ENCODE data around the gene LIM2.
A peak's percentile ranks its signal among the peaks of the same experiment; 100 is the strongest.

LIM2 gene

GRCh38 chr19:51364200-51365106 is 23.3 kb downstream of the LIM2 start:
- H3K4me3 Mint-ChIP-seq, result peak overlapping the region; percentile 80
- peak overlapping the region; percentile 98 for H3K27ac Mint-ChIP-seq
- H3K9me3 Mint-ChIP-seq, result no peaks in the 10 kb centered on the region
- H3K27me3 Mint-ChIP-seq, result no peaks in the 10 kb centered on the region
- H3K4me1 Mint-ChIP-seq (ENCODE audit: low read depth), result peaks cover 75% of the 10 kb centered on the region
- H3K36me3 Mint-ChIP-seq (ENCODE audit: low read depth), result peaks cover 28% of the 10 kb centered on the region

GRCh38 chr19:51361239-51361638 is 26.5 kb downstream of the LIM2 start:
- Mint-ChIP-seq H3K36me3 (ENCODE audit: low read depth) (peaks cover 20% of the 10 kb centered on the region), H3K27ac (no peak overlapping the region), H3K9me3 (peaks cover under 1% of the 10 kb centered on the region), H3K27me3 (no peaks in the 10 kb centered on the region), H3K4me1 (ENCODE audit: low read depth) (peaks cover 69% of the 10 kb centered on the region), H3K4me3 (no peak overlapping the region)

DNA sequence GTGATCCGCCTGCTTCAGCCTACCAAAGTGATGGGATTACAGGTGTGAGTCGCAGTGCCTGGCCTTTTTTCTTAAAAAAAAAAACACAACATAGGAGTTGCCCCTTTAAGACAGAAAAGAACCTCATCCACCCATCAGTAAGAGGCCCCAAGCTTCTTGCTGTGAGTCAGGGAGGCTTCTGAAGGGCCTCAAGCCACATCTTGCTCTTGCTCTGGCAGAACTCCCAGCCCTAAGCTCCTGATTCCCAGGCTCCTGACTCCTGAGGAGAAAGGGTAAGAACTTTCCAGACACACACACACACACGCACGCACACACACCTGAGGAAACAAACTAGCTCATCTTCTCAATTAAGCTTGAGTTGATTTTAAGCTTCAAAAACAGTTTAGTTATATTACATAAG is 28.5 kb downstream of the LIM2 start:
- Mint-ChIP-seq H3K36me3 (ENCODE audit: low read depth) (peaks cover 23% of the 10 kb centered on the region), H3K4me3 (no peak overlapping the region), H3K4me1 (ENCODE audit: low read depth) (peaks cover 66% of the 10 kb centered on the region), H3K9me3 (peaks cover 3% of the 10 kb centered on the region), H3K27ac (peak overlapping the region; percentile 49), H3K27me3 (no peaks in the 10 kb centered on the region)

GRCh38 chr19:51357952-51358351 is 29.8 kb downstream of the LIM2 start:
- Mint-ChIP-seq H3K9me3 (peaks cover 3% of the 10 kb centered on the region), H3K27me3 (no peaks in the 10 kb centered on the region), H3K4me3 (no peak overlapping the region), H3K27ac (no peak overlapping the region), H3K36me3 (ENCODE audit: low read depth) (peaks cover 20% of the 10 kb centered on the region), H3K4me1 (ENCODE audit: low read depth) (peaks cover 56% of the 10 kb centered on the region)

- H3K9me3 Mint-ChIP-seq, result peaks cover 3% of the 10 kb centered on the region
Observed at GRCh38 chr19:51356159-51356801, 31.5 kb downstream of the LIM2 start.

DNA sequence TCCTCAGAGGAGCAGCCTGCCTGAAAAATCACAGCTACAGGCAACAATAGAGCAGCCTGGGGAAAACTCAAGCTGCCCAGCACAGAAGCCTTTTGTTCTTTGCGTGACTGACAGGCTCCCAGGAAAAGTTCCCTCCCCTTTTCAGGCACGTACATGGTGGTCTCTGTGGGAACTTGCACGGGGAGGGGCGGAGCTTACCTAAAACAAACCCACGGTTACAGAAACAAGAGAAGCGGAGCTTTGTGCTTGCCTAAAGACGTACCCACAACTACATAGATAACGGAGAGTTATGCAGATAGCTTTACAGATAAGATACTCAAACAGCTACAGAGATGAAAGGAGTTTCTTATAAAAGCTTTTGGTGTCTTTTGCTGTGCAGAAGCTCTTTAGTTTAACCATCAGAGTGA is 33.0 kb downstream of the LIM2 start:
- H3K9me3 Mint-ChIP-seq, result peaks cover 3% of the 10 kb centered on the region
- no peaks in the 10 kb centered on the region for H3K27me3 Mint-ChIP-seq
- H3K36me3 Mint-ChIP-seq (ENCODE audit: low read depth), result peaks cover 39% of the 10 kb centered on the region
- H3K4me1 Mint-ChIP-seq (ENCODE audit: low read depth), result peaks cover 36% of the 10 kb centered on the region
- H3K4me3 Mint-ChIP-seq, result peak overlapping the region; percentile 27
- H3K27ac Mint-ChIP-seq, result peak overlapping the region; percentile 78

More at GRCh38 chr19:51356159-51356801, 31.5 kb downstream of the LIM2 start:
- H3K27me3 Mint-ChIP-seq, result no peaks in the 10 kb centered on the region
- H3K4me3 Mint-ChIP-seq, result no peak overlapping the region
- H3K27ac Mint-ChIP-seq, result no peak overlapping the region
- peaks cover 43% of the 10 kb centered on the region for H3K4me1 Mint-ChIP-seq (ENCODE audit: low read depth)
- peaks cover 30% of the 10 kb centered on the region for H3K36me3 Mint-ChIP-seq (ENCODE audit: low read depth)

GRCh38 chr19:51354103-51354741 is 33.6 kb downstream of the LIM2 start:
- Mint-ChIP-seq H3K4me3 (no peak overlapping the region), H3K27ac (no peak overlapping the region), H3K9me3 (peaks cover 3% of the 10 kb centered on the region), H3K4me1 (ENCODE audit: low read depth) (peaks cover 31% of the 10 kb centered on the region), H3K27me3 (no peaks in the 10 kb centered on the region), H3K36me3 (ENCODE audit: low read depth) (peaks cover 40% of the 10 kb centered on the region)

GRCh38 chr19:51352783-51353360 is 34.9 kb downstream of the LIM2 start:
- peaks cover 3% of the 10 kb centered on the region for H3K9me3 Mint-ChIP-seq
- H3K4me3 Mint-ChIP-seq, result no peak overlapping the region
- peaks cover 25% of the 10 kb centered on the region for H3K4me1 Mint-ChIP-seq (ENCODE audit: low read depth)
- H3K36me3 Mint-ChIP-seq (ENCODE audit: low read depth), result peaks cover 40% of the 10 kb centered on the region
- no peak overlapping the region for H3K27ac Mint-ChIP-seq
- H3K27me3 Mint-ChIP-seq, result no peaks in the 10 kb centered on the region

GRCh38 chr19:51351266-51351990 is 36.3 kb downstream of the LIM2 start:
- Mint-ChIP-seq H3K4me3 (no peak overlapping the region), H3K9me3 (peaks cover 3% of the 10 kb centered on the region), H3K36me3 (ENCODE audit: low read depth) (peaks cover 49% of the 10 kb centered on the region), H3K4me1 (ENCODE audit: low read depth) (peaks cover 18% of the 10 kb centered on the region), H3K27ac (no peak overlapping the region), H3K27me3 (no peaks in the 10 kb centered on the region)

- no peaks in the 10 kb centered on the region for H3K9me3 Mint-ChIP-seq
- H3K4me1 Mint-ChIP-seq (ENCODE audit: low read depth), result peaks cover 4% of the 10 kb centered on the region
- H3K27me3 Mint-ChIP-seq, result no peaks in the 10 kb centered on the region
- no peak overlapping the region for H3K4me3 Mint-ChIP-seq
- peaks cover 48% of the 10 kb centered on the region for H3K36me3 Mint-ChIP-seq (ENCODE audit: low read depth)
- no peak overlapping the region for H3K27ac Mint-ChIP-seq
Observed at GRCh38 chr19:51347209-51347928, 40.4 kb downstream of the LIM2 start.

DNA sequence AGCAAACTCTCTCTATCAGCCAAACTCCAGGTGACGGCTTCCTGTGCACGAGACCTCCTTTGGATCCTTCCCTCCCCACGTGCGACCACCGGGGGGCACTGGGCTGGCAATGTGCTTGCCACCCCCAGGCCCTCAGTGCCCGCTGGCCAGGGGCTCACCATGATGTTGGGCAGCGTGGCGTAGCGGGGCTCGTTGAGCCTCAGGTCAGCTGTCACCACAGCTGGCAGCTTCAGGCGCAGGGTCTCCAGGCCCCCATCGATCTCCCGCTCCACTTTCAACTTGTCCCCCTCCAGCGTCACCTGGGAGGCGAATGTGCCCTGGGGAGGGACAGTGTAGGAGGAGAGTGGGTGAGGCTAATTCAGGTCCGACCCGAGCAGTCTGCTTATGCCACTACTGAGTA is 41.0 kb downstream of the LIM2 start:
- Mint-ChIP-seq H3K36me3 (ENCODE audit: low read depth) (peaks cover 42% of the 10 kb centered on the region), H3K4me3 (no peak overlapping the region), H3K27me3 (no peaks in the 10 kb centered on the region), H3K9me3 (no peaks in the 10 kb centered on the region), H3K27ac (no peak overlapping the region), H3K4me1 (ENCODE audit: low read depth) (peaks cover 5% of the 10 kb centered on the region)

- peaks cover 4% of the 10 kb centered on the region for H3K27me3 Mint-ChIP-seq
- no peak overlapping the region for H3K27ac Mint-ChIP-seq
- H3K4me1 Mint-ChIP-seq (ENCODE audit: low read depth), result peaks cover 14% of the 10 kb centered on the region
- no peaks in the 10 kb centered on the region for H3K9me3 Mint-ChIP-seq
- H3K4me3 Mint-ChIP-seq, result no peak overlapping the region
- peaks cover 27% of the 10 kb centered on the region for H3K36me3 Mint-ChIP-seq (ENCODE audit: low read depth)
Observed at GRCh38 chr19:51345076-51345620, 42.6 kb downstream of the LIM2 start.

- Mint-ChIP-seq H3K9me3 (no peaks in the 10 kb centered on the region), H3K27ac (no peak overlapping the region), H3K4me1 (ENCODE audit: low read depth) (peaks cover 26% of the 10 kb centered on the region), H3K4me3 (no peak overlapping the region), H3K36me3 (ENCODE audit: low read depth) (peaks cover 23% of the 10 kb centered on the region), H3K27me3 (peaks cover 4% of the 10 kb centered on the region)
Observed at GRCh38 chr19:51342631-51343569, 44.9 kb downstream of the LIM2 start.
